Measurements from ENCODE around the gene OSBPL2. TPM values are rescaled to one million over a fixed set of nuclear protein-coding genes. Genes with fewer than 3 reads are reported as not detected.

OSBPL2 gene
- total and polyA plus RNA-seq, 3 donors from 2014 or later = 48.5 to 57.2 (median 49.8) TPM

DNA sequence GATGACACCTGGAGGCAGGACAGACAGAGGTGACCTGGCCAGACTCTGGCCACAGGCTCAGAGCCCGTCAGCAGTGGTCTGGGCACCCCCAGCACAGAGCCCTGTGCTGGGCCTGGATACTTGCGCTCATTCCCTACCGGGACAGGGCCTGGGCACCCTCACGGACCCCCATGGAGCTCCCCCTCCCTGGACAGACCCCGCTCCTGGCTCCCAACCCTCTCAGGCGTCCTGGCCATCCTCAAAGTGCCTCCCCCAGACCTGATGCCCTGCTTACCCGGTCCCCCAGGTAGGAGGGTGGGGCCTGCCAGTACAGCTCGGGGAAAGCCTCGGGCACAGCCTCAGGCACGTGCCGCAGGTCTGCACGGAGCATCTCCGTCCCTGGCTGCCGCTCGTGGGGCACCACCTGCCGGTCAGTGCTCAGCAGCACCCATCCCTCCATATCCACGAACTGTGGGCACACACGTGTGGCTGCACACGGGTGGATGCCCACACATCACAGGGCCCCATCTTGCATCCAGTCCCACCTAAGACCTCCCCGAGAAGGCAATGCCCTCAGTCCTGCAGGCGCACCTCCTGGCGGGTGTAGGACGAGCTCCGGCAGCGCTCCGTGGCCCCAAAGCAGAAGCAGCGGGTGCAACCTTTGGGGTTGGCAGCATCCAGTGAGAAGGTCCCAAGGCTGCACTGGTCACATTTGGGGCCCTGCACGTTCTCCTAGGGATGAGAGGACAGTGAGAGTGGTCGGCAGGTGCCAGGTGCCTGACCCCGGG lies 88.8 kb downstream of the OSBPL2 start:
- H3K36me3 ChIP-seq (ENCODE audit: low read depth, missing control alignments) = no peaks in the 10 kb centered on the region
- no peaks in the 10 kb centered on the region for H3K27me3 ChIP-seq
- H3K27ac ChIP-seq = no peak overlapping the region
- H3K4me1 ChIP-seq = peaks cover 17% of the 10 kb centered on the region
- H3K9me3 ChIP-seq = no peaks in the 10 kb centered on the region
- intact Hi-C loops (cut with DNase I; ENCODE audit: low total_unique reads) = no loop called here
- WGBS, 2 donors = 90% methylated on average over 30 of the region's 30 CpGs; no CpG with 5 or more reads in 1 of the 2 donors
- DNase-seq = no peak
- no peak overlapping the region for H3K4me3 ChIP-seq
- no peak for TF ChIP-seq CTCF (IDR thresholded peaks at IDR 0.05)
- no peak for TF ChIP-seq POLR2A (IDR thresholded peaks at IDR 0.05)

- no peak overlapping the region for H3K27ac ChIP-seq
- H3K36me3 ChIP-seq (ENCODE audit: low read depth, missing control alignments) = no peaks in the 10 kb centered on the region
- H3K4me1 ChIP-seq = peaks cover 10% of the 10 kb centered on the region
- H3K4me3 ChIP-seq = no peak overlapping the region
- no peak for DNase-seq
- WGBS, 2 donors = 94% methylated on average over 31 of the region's 33 CpGs; no CpG with 5 or more reads in 1 of the 2 donors
- no peak for TF ChIP-seq CTCF (IDR thresholded peaks at IDR 0.05)
- TF ChIP-seq POLR2A (IDR thresholded peaks at IDR 0.05) = no peak
- no peaks in the 10 kb centered on the region for H3K9me3 ChIP-seq
- no peaks in the 10 kb centered on the region for H3K27me3 ChIP-seq
- intact Hi-C loops (cut with DNase I; ENCODE audit: low total_unique reads) = no loop called here
These were observed 89.6 kb downstream of the OSBPL2 start for GRCh38 chr20:62327726-62328495.

GRCh38 chr20:62328684-62329388 lies 90.5 kb downstream of the OSBPL2 start:
- H3K27me3 ChIP-seq = no peaks in the 10 kb centered on the region
- no peak for TF ChIP-seq POLR2A (IDR thresholded peaks at IDR 0.05)
- TF ChIP-seq CTCF (IDR thresholded peaks at IDR 0.05) = no peak
- peaks cover under 1% of the 10 kb centered on the region for H3K4me1 ChIP-seq
- no peak for DNase-seq
- H3K36me3 ChIP-seq (ENCODE audit: low read depth, missing control alignments) = no peaks in the 10 kb centered on the region
- H3K4me3 ChIP-seq = no peak overlapping the region
- no peak overlapping the region for H3K27ac ChIP-seq
- no peaks in the 10 kb centered on the region for H3K9me3 ChIP-seq
- 83 to 93% methylated on average over 7 to 26 of the region's 26 CpGs for WGBS, 2 donors
- intact Hi-C loops (cut with DNase I; ENCODE audit: low total_unique reads) = no loop called here

- Histone ChIP-seq H3K9me3 (no peaks in the 10 kb centered on the region), H3K36me3 (ENCODE audit: low read depth, missing control alignments) (no peaks in the 10 kb centered on the region), H3K27ac (no peak overlapping the region), H3K27me3 (no peaks in the 10 kb centered on the region), H3K4me1 (no peaks in the 10 kb centered on the region), H3K4me3 (no peak overlapping the region)
- WGBS, 2 donors = 95 to 96% methylated on average over 15 to 37 of the region's 37 CpGs
- intact Hi-C loops (cut with DNase I; ENCODE audit: low total_unique reads) = no loop called here
- TF ChIP-seq POLR2A (IDR thresholded peaks at IDR 0.05) = no peak
- TF ChIP-seq CTCF (IDR thresholded peaks at IDR 0.05) = no peak
- no peak for DNase-seq
These were observed 91.4 kb downstream of the OSBPL2 start for GRCh38 chr20:62329389-62330377.

All from testis (tissue), 3 donors.